ENCODE results near the gene CNTLN. TPM values are rescaled to one million over a fixed set of nuclear protein-coding genes. Genes with fewer than 3 reads are reported as not detected.
"Not testable (repeated sequence)": the region's sequence is repeated elsewhere in the genome, so short reads cannot be mapped to it uniquely, and the experiment has no call there.

The CNTLN gene
- total and polyA plus RNA-seq, 8 donors, result 1.2 to 3.1 (median 2.2) TPM

- peaks cover 0 to 5% (median 1%) of the 10 kb centered on the region in 4 donors for H3K9me3 ChIP-seq
Measured at GRCh38 chr9:17251100-17251499, 116.3 kb downstream of the CNTLN start.

GRCh38 chr9:17268531-17269188 lies 133.8 kb downstream of the CNTLN start:
- DNase-seq, result peak in 2 of 6 donors; percentile 18 to 28
- WGBS, 2 donors, result 80 to 88% methylated on average over 19 of the region's 19 CpGs
- H3K27me3 ChIP-seq; H3K4me3 ChIP-seq; H3K36me3 ChIP-seq; H3K4me1 ChIP-seq; H3K27ac ChIP-seq; intact Hi-C loops (cut with DNase I); FAIRE-seq; H3K9me3 ChIP-seq; ATAC-seq: not testable (repeated sequence)

More at GRCh38 chr9:17251100-17251499, 116.3 kb downstream of the CNTLN start:
- intact Hi-C loops (cut with DNase I), result no loop called here
- no peak for DNase-seq
- Histone ChIP-seq H3K27me3 (no peaks in the 10 kb centered on the region), H3K36me3 (no peaks in the 10 kb centered on the region), H3K4me1 (no peaks in the 10 kb centered on the region), H3K27ac (no peak overlapping the region), H3K4me3 (no peak overlapping the region)
- FAIRE-seq, result no peak
- no peak for ATAC-seq
- TF ChIP-seq, protein P1, sequence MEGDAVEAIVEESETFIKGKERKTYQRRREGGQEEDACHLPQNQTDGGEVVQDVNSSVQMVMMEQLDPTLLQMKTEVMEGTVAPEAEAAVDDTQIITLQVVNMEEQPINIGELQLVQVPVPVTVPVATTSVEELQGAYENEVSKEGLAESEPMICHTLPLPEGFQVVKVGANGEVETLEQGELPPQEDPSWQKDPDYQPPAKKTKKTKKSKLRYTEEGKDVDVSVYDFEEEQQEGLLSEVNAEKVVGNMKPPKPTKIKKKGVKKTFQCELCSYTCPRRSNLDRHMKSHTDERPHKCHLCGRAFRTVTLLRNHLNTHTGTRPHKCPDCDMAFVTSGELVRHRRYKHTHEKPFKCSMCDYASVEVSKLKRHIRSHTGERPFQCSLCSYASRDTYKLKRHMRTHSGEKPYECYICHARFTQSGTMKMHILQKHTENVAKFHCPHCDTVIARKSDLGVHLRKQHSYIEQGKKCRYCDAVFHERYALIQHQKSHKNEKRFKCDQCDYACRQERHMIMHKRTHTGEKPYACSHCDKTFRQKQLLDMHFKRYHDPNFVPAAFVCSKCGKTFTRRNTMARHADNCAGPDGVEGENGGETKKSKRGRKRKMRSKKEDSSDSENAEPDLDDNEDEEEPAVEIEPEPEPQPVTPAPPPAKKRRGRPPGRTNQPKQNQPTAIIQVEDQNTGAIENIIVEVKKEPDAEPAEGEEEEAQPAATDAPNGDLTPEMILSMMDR (IDR thresholded peaks at IDR 0.05), result no peak

GRCh38 chr9:17269799-17270198 lies 135.0 kb downstream of the CNTLN start:
- H3K36me3 ChIP-seq, result no peaks in the 10 kb centered on the region
- no peaks in the 10 kb centered on the region for H3K4me1 ChIP-seq
- ATAC-seq, result no peak
- H3K9me3 ChIP-seq, result no peaks in the 10 kb centered on the region
- intact Hi-C loops (cut with DNase I), result no loop called here
- no peaks in the 10 kb centered on the region for H3K27me3 ChIP-seq
- H3K4me3 ChIP-seq, result no peak overlapping the region
- no peak overlapping the region for H3K27ac ChIP-seq
- TF ChIP-seq, protein P1 (IDR thresholded peaks at IDR 0.05), result no peak
- DNase-seq, result no peak
- FAIRE-seq, result no peak

GRCh38 chr9:17272536-17272935 lies 137.7 kb downstream of the CNTLN start:
- Histone ChIP-seq H3K4me3 (no peak overlapping the region), H3K9me3 (no peaks in the 10 kb centered on the region), H3K27ac (no peak overlapping the region), H3K27me3 (no peaks in the 10 kb centered on the region), H3K4me1 (no peaks in the 10 kb centered on the region), H3K36me3 (no peaks in the 10 kb centered on the region)
- ATAC-seq, result no peak
- no peak for FAIRE-seq
- no peak for DNase-seq
- intact Hi-C loops (cut with DNase I), result no loop called here
- TF ChIP-seq, protein P1 (IDR thresholded peaks at IDR 0.05), result no peak

DNA sequence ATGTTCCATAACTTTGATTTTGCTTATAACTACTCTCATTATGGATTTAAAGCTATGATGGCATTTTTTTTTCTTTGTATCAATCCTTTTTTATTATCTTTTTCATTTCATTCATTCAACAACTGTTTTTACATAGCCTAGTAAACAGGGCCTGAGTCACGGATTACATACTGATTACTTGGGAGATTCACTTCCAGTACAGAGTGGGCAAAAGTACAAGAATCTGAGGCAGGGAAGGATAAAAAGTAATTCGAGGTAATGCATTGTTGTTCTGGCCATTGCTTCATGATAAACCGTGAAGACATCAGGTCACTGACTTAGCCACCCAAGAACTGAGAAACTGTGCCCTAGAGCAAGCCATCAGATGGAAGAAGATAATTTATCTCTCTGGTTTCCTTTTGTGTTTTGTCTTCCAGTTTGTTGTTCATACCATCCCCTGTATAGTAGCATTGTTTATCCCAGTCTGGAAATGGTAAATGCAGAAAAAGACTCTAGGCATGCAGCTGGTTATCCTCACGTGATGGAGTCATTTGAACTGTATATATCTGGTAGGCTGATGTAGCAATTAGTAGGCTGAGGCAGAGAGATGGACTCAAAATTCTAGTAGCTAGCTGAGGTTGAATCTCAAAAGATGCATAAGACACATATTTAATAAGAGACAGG lies 145.6 kb downstream of the CNTLN start:
- Histone ChIP-seq H3K27ac (no peak overlapping the region), H3K4me3 (no peak overlapping the region), H3K27me3 (no peaks in the 10 kb centered on the region), H3K9me3 (no peaks in the 10 kb centered on the region), H3K36me3 (no peaks in the 10 kb centered on the region), H3K4me1 (no peaks in the 10 kb centered on the region)
- DNase-seq (no peak), FAIRE-seq (no peak), ATAC-seq (no peak)
- TF ChIP-seq, protein P1 (IDR thresholded peaks at IDR 0.05), result no peak
- intact Hi-C loops (cut with DNase I), result no loop called here
- 83 to 95% methylated on average over 4 of the region's 4 CpGs for WGBS, 2 donors

DNA sequence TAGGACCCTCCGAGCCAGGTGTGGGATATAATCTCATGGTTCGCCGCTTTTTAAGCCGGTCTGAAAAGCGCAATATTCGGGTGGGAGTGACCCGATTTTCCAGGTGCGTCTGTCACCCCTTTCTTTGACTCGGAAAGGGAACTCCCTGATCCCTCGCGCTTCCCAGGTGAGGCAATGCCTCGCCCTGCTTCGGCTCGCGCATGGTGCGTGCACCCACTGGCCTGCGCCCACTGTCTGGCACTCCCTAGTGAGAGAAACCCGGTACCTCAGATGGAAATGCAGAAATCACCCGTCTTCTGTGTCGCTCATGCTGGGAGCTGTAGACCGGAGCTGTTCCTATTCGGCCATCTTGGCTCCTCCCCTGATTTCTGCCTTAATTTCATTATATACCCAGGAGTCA lies 155.8 kb downstream of the CNTLN start:
- H3K36me3 ChIP-seq; H3K27me3 ChIP-seq; intact Hi-C loops (cut with DNase I); H3K9me3 ChIP-seq; FAIRE-seq; DNase-seq; H3K4me1 ChIP-seq; ATAC-seq; H3K4me3 ChIP-seq; H3K27ac ChIP-seq: not testable (repeated sequence)
- 94 to 96% methylated on average over 12 to 19 of the region's 22 CpGs for WGBS, 2 donors
